PC-9 (cell line): ENCODE data around the gene CNBP. TPM values are rescaled to one million over a fixed set of nuclear protein-coding genes. Genes with fewer than 3 reads are reported as not detected.
"Not testable (repeated sequence)": the region's sequence is repeated elsewhere in the genome, so short reads cannot be mapped to it uniquely, and the experiment has no call there.

Experiments used
- BruUV-seq: library from RNA; stranded (reverse); fragments of 400-500 nt; replicated peaks from 2 replicates; lab custom pipeline; 2021; lab: Mats Ljungman, UMichigan
- CTCF ChIA-PET: fragments of 300-600 bp; sonication (Branson Sonifier 250); formaldehyde crosslinking; loops from one replicate; lab custom pipeline; 2022; ENCODE audit warnings: antibody characterized with exemption; lab: Charles Lee
- POLR2A ChIA-PET: fragments of 300-600 bp; sonication (Branson Sonifier 250); formaldehyde crosslinking; loops from one replicate; lab custom pipeline; 2022; ENCODE audit warnings: antibody characterized with exemption; ENCODE audit not compliant: unreplicated experiment; lab: Charles Lee
- DNase-seq, 2 experiments: peaks; one replicate each; pipeline versions ENCODE4 v3.0.0 to v3.0.0-alpha.2; 2015 to 2022; ENCODE audit warnings: mixed read lengths in 1 of 2
- H2AFZ ChIP-seq: fragments of 200-600 bp; sonication (generic); 2 replicates; pipeline ENCODE4 v1.8.1; 2017; ENCODE audit warnings: antibody characterized with exemption
- H3F3A ChIP-seq: fragments of 200-600 bp; sonication (generic); 2 replicates; pipeline ENCODE4 v1.8.1; 2017; ENCODE audit warnings: antibody characterized with exemption, mild to moderate bottlenecking, low read depth; ENCODE audit not compliant: insufficient read depth
- H3K27ac ChIP-seq: fragments of 200-600 bp; sonication (generic); 2 replicates; pipeline ENCODE4 v1.6.1; 2016; ENCODE audit warnings: mixed run types
- H3K27me3 ChIP-seq: fragments of 200-600 bp; sonication (generic); 2 replicates; pipeline ENCODE4 v1.6.1; 2016; ENCODE audit warnings: low read depth, mixed run types; ENCODE audit not compliant: insufficient read depth
- H3K36me3 ChIP-seq: fragments of 200-600 bp; sonication (generic); 2 replicates; pipeline ENCODE4 v1.6.1; 2016; ENCODE audit warnings: low read depth, mixed run types
- H3K4me1 ChIP-seq: fragments of 200-600 bp; sonication (generic); replicated peaks from 2 replicates; pipeline ENCODE4 v1.6.1; 2016; ENCODE audit warnings: mixed run types; ENCODE audit not compliant: insufficient read depth
- H3K4me2 ChIP-seq: fragments of 200-600 bp; sonication (generic); 2 replicates; pipeline ENCODE4 v1.6.1; 2017; ENCODE audit warnings: mixed run types
- H3K4me3 ChIP-seq: fragments of 200-600 bp; sonication (generic); 2 replicates; pipeline ENCODE4 v1.6.1; 2016; ENCODE audit warnings: mixed run types
- H3K79me2 ChIP-seq: fragments of 200-600 bp; sonication (generic); 2 replicates; pipeline ENCODE4 v1.6.1; 2017; ENCODE audit warnings: low read depth, mixed run types
- H3K9me2 ChIP-seq: fragments of 200-600 bp; sonication (generic); 2 replicates; pipeline ENCODE4 v1.8.1; 2017; ENCODE audit warnings: mild to moderate bottlenecking; ENCODE audit not compliant: insufficient read depth
- H3K9me3 ChIP-seq: fragments of 200-600 bp; sonication (generic); 2 replicates; pipeline ENCODE4 v1.8.1; 2016; ENCODE audit warnings: low read depth; ENCODE audit not compliant: insufficient read depth
- H4K20me1 ChIP-seq: fragments of 200-600 bp; sonication (generic); 2 replicates; pipeline ENCODE4 v1.8.1; 2017; ENCODE audit not compliant: insufficient read depth
- CTCF ChIP-seq: fragments of 200-600 bp; sonication (generic); conservative IDR thresholded peaks from 2 replicates; pipeline ENCODE4 v1.6.1; 2017; ENCODE audit warnings: mixed run types, antibody characterized with exemption, mild to moderate bottlenecking, moderate library complexity
- EZH2 ChIP-seq: fragments of 200-600 bp; sonication (generic); IDR thresholded peaks from 2 replicates; pipeline ENCODE4 v1.8.0; 2017; ENCODE audit warnings: antibody characterized with exemption, low read depth
- intact Hi-C: fragments of 100-400 bp; cut with micrococcal nuclease; formaldehyde crosslinking; loops from one replicate; pipeline ENCODE4 v1.10.0; 2022; ENCODE audit not compliant: unreplicated experiment
- total RNA-seq: library from RNA; stranded (reverse); gene quantifications from 2 replicates; pipeline ENCODE4 v1.2.3, GENCODE V29; 2021

The CNBP gene
- total RNA-seq, 1 experiment from 2014 or later, result 265 TPM

DNA sequence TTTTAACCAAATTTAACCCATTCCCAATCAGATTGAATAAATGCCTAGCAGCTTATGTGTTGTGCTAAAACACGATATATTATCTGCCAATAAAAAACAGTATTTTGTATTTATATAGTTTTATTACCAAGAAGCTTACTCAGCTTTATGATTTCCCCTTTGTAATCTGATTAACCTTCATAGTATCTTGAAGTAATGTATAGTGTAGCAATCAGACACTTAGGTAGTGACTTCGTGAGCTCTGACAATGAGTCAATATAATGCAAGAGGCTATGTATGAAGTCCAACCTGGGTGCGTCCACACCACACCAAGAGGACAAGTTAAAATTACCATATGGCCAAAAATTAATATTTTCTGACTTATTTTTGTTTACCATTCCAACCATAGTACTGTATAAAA lies 2.1 kb upstream of the CNBP start:
- Histone ChIP-seq H2AFZ (no peak overlapping the region), H3F3A (peaks cover 32% of the 10 kb centered on the region), H3K27me3 (no peaks in the 10 kb centered on the region), H3K4me1 (peaks cover 26% of the 10 kb centered on the region), H3K9me3 (no peaks in the 10 kb centered on the region), H3K4me3 (peak overlapping the region; percentile 73; the same call in 1 of the 2 replicates), H3K4me2 (peak overlapping the region; percentile 94), H3K9me2 (no peaks in the 10 kb centered on the region), H3K27ac (no peak overlapping the region), H3K79me2 (peaks cover 55% of the 10 kb centered on the region), H3K36me3 (peaks cover 8% of the 10 kb centered on the region; the same call in 1 of the 2 replicates), H4K20me1 (peaks cover 16% of the 10 kb centered on the region)
- CTCF ChIA-PET, result interaction anchor here (0.5 to 0.9 kb wide), 3 partner anchors 10 to 213 kb away, joined by 3 to 6 read pairs (median 4); partner anchors contain the start of gene CFAP92
- intact Hi-C loops, result no loop called here
- no TSS peak for BruUV-seq
- TF ChIP-seq EZH2 (no peak), CTCF (no peak)
- POLR2A ChIA-PET, result no interaction called here
- DNase-seq, result no peak

- H3K27me3 ChIP-seq, H3K9me2 ChIP-seq, CTCF ChIA-PET, POLR2A ChIA-PET, DNase-seq, H3K9me3 ChIP-seq, BruUV-seq, H2AFZ ChIP-seq: not testable (repeated sequence)
- Histone ChIP-seq H3K4me1 (peaks cover 34% of the 10 kb centered on the region), H3K36me3 (peaks cover 14% of the 10 kb centered on the region; the same call in 1 of the 2 replicates), H3F3A (peaks cover 38% of the 10 kb centered on the region), H3K4me2 (peak overlapping the region; percentile 94), H4K20me1 (peaks cover 24% of the 10 kb centered on the region), H3K4me3 (peak overlapping the region; percentile 73), H3K27ac (peak overlapping the region; percentile 79), H3K79me2 (peaks cover 63% of the 10 kb centered on the region)
- intact Hi-C loops, result loop anchor here (1.0 to 5.0 kb wide), 2 partner anchors 26 to 42 kb away; no protein-coding TSS in a partner anchor
These were observed 1.3 kb upstream of the CNBP start for GRCh38 chr3:129184784-129185542.

DNA sequence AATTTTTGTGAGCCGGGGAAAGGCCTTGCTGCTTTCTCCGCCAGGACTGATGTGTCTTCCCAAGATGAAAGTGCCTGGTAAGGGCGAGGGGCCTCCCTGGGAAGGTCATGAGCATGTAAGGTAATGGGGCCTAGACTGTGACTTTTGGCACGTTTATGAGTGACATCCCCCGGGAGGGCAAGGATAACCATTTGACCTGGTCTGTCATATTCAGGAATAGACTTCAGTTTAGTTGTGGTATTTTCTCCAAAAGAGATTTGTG lies 631 bp upstream of the CNBP start:
- H3F3A ChIP-seq, result peaks cover 44% of the 10 kb centered on the region
- H3K4me3 ChIP-seq, result peak overlapping the region; percentile 73
- H3K27me3 ChIP-seq, result no peaks in the 10 kb centered on the region
- BruUV-seq, result TSS peak; percentile 91
- ChIA-PET POLR2A (interaction anchor here (0.6 to 0.7 kb wide), 4 partner anchors 12 to 61 kb away, joined by 3 to 4 read pairs (median 3); no protein-coding TSS in a partner anchor), CTCF (interaction anchor here (0.5 kb wide), 1 partner anchor 62 kb away, joined by 3 read pairs; no protein-coding TSS in a partner anchor)
- H3K9me3 ChIP-seq, result no peaks in the 10 kb centered on the region
- TF ChIP-seq EZH2, result no peak
- TF ChIP-seq CTCF, result no peak
- no peak for DNase-seq
- peak overlapping the region; percentile 94 for H3K4me2 ChIP-seq
- peaks cover 70% of the 10 kb centered on the region for H3K79me2 ChIP-seq
- peaks cover 40% of the 10 kb centered on the region for H3K4me1 ChIP-seq
- peak overlapping the region; percentile 79 for H3K27ac ChIP-seq
- no peaks in the 10 kb centered on the region for H3K9me2 ChIP-seq
- peaks cover 30% of the 10 kb centered on the region for H4K20me1 ChIP-seq
- peaks cover 18% of the 10 kb centered on the region; the same call in 1 of the 2 replicates for H3K36me3 ChIP-seq
- peak overlapping the region; percentile 86 for H2AFZ ChIP-seq
- intact Hi-C loops, result loop anchor here (1.0 to 5.0 kb wide), 2 partner anchors 27 to 43 kb away; no protein-coding TSS in a partner anchor
